ENCODE measurements around the gene TMEM231. TPM values are rescaled to one million over a fixed set of nuclear protein-coding genes. Genes with fewer than 3 reads are reported as not detected.

TMEM231 gene
- total and polyA plus RNA-seq, 2 of the 8 experiments (the other 6 are each of a cell fraction or from before 2014, with no cell fraction given), result 8.3 to 26.7 TPM

- TF ChIP-seq CHD7 (IDR thresholded peaks at IDR 0.05; ENCODE audit: insufficient replicate concordance, low read length) (no peak), ASH2L (IDR thresholded peaks at IDR 0.05; ENCODE audit: low read length) (no peak), SP2 (IDR thresholded peaks at IDR 0.05; ENCODE audit: low read length) (no peak), ATF2 (IDR thresholded peaks at IDR 0.05; ENCODE audit: low read length) (no peak), RAD21 (IDR thresholded peaks at IDR 0.05 in 1 of 2, conservative IDR thresholded peaks at IDR 0.05 in 1 of 2; ENCODE audit: low read depth in 2 of 2, low read length in 2 of 2) (no peak), GTF2F1 (IDR thresholded peaks at IDR 0.05; ENCODE audit: borderline replicate concordance, low read depth, low read length) (no peak), SAP30 (IDR thresholded peaks at IDR 0.05; ENCODE audit: insufficient read depth, insufficient replicate concordance, low read length) (no peak), GABPA (IDR thresholded peaks at IDR 0.05; ENCODE audit: borderline replicate concordance, insufficient read depth, low read length) (no peak), CBX8 (IDR thresholded peaks at IDR 0.05; ENCODE audit: borderline replicate concordance, low read depth, low read length) (no peak)
Observed at GRCh38 chr16:75552951-75553350, 3.1 kb downstream of the TMEM231 start (continued).
